NCI-H2107 treated with DMSO at 0.1 percent for 48 hours (cell line): ENCODE data around the gene RING1.

Source experiments
- DNase-seq: peaks from one replicate; lab custom pipeline; 2025; ENCODE audit not compliant: unreplicated experiment; lab: John Stamatoyannopoulos, UW

RING1 gene

GRCh38 chr6:33241968-33242367, 33.7 kb downstream of the RING1 start:
- DNase-seq: no peak

GRCh38 chr6:33243476-33243875, 35.2 kb downstream of the RING1 start:
- no peak for DNase-seq

DNA sequence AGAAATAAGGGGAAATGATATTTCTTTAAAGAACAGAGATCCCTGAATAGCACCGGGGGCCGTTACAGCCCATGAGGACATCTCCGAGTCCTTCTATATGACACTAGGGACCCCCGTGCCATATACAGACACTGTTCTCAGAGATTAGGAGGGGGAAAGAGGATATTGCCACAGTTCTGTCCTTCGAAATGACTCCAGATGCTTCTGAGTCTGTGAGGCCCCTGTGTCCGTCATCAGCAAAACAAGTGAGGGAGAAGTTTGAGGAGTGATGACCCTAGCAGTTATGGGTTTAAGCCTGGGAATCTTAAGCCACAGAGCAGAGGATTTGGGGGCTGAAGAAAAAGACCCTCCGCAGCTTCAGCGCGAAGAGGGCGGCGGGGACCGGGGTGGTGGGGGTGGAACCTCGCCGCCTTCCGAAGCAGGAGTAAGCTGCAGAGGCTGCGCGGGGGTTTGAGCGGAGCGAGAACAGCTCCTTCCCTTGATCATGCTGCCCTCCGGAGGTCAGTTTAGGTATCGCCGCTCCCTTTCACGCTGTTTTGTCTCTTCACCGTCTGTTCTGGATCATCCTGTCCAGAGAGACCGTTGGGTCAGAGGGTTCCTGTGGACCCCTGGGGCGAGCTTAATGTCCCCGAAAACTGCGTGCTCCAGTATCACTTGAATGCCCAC, 39.8 kb downstream of the RING1 start:
- peak; percentile 63 for DNase-seq

GRCh38 chr6:33248643-33248931, 40.3 kb downstream of the RING1 start:
- DNase-seq: no peak

DNA sequence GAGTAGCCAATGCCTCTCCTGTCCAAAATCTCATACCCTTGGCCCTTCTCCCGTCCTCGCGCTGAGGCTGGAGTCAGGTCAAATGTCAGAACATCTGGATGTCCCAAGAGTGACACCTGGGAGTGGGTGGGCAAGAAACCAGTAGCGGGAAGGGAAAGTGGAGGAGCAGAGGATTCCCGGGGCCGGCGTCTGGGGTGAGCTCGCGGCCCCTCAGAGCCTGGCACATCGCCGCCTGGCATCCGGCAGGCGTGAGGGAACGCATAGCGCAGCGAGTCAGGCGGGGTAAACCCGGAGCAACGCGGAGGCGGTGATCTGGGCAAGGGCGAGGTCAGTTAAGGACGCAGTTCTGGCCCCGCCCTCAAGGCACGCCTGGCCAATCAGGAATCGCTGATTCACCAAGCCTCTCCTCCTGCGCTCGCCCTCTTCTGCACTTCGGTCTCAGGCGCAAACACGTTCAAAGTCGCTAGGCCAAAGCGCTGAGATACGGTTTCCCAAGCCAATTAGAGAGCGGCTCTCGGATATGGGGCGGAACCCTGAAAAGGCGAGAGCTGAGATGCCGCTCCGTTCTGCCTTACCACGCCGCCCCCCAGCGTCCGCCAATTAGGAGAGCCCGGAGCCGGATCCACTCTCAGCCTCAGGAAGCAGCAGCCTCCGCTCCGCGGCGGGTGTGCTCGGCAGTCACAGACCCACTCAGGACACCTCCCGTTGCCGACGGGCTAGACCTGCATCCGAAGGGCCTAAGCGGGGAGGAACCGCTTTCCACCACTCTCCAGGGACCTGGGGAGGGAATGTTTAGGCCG, 40.8 kb downstream of the RING1 start:
- peak; percentile 88 for DNase-seq

DNA sequence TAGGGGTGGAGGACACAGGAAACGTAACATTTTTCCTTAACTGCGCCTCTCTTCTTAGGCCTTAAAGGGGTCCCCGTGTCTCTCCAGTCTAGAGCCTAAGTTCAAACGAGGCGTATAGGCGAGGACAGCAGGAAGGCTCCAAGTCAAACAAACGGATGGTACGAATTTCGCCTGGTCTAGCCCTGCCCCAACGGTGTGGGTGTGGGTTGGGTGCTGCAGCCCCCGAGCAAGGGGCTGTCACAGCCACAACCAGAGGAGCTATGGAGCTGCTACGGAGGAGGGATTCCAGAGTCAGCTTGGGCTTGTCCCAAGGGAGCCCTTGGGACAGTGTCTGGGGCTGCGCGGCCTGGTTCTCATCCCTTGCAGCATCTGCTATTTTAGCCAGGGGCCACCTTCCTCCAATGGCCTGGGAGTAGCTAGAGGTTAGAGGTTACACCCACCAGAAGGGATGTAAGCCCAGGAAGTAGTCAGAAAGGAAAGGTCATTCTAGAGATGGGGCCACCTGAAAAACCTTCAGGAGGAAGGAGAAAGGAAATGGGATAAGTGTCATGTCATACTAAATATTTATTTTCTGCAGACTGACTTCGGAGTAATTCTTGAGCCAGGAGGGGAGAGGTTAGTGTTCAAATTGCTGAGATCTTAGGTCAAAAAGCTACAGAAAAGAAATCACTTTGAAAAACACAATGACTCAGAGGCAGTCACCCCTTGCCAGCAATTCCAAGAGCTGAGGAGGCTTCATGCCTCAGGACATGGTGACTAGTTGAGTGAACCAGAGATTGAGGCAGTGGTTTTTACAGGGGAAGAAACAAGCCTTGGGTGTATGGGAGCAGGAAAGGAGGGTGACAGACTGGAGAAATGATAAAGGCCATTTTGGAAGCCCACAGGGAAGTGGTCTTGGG, 41.7 kb downstream of the RING1 start:
- no peak for DNase-seq

- no peak for DNase-seq
Measured at GRCh38 chr6:33250731-33251130, 42.4 kb downstream of the RING1 start.

- DNase-seq: no peak
Measured at GRCh38 chr6:33251395-33252012, 43.2 kb downstream of the RING1 start.

- no peak for DNase-seq
Measured at GRCh38 chr6:33252759-33253158, 44.5 kb downstream of the RING1 start.

DNA sequence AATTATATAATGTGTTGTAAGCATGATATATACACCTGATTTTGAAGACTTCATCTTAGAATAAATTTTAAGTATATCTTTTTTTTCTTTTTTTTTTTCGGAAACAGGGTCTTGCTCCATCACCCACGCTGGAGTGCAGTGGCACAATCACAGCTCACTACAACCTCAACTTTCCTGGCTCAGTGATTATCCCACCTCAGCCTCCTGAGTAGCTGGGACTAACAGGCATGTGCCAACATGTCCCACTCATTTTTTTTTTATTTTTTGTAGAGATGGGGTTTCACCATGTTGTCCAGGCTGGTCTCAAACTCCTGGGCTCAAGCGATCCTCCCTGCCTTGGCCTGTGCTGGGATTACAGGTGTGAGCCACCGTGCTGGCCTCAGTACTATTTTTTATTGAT, 46.3 kb downstream of the RING1 start:
- no peak for DNase-seq

DNA sequence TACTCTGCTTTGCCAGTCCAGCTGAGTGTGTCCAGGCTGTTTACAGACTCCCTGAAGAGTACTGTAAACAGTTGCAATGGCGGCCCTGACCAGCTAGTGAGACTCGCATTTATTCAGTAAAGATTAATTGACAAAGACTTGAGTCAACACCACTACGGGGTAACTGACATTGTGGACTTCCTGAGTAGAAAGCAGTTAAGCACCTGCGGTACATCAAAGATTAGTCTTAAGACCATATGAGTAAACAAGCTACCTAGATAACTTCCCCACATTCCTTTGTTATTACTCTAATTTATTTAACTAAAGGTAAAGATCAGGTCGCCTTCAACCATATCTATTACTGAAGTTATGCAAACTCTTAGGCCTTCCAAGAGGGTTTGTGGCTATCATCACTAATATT, 50.7 kb downstream of the RING1 start:
- no peak for DNase-seq
